Measurements from ENCODE around the gene B3GALT6.
"Not testable (repeated sequence)": the region's sequence is repeated elsewhere in the genome, so short reads cannot be mapped to it uniquely, and the experiment has no call there.

Gene B3GALT6

GRCh38 chr1:1242461-1243265 is 10.6 kb downstream of the B3GALT6 start:
- in situ Hi-C loops (cut with HindIII; ENCODE audit: low sequenced_read_pairs) = no loop called here

GRCh38 chr1:1243266-1243660 is 11.2 kb downstream of the B3GALT6 start:
- in situ Hi-C loops (cut with HindIII; ENCODE audit: low sequenced_read_pairs) = no loop called here

- in situ Hi-C loops (cut with HindIII; ENCODE audit: low sequenced_read_pairs) = no loop called here
Measured at GRCh38 chr1:1243807-1244191, 11.8 kb downstream of the B3GALT6 start.

DNA sequence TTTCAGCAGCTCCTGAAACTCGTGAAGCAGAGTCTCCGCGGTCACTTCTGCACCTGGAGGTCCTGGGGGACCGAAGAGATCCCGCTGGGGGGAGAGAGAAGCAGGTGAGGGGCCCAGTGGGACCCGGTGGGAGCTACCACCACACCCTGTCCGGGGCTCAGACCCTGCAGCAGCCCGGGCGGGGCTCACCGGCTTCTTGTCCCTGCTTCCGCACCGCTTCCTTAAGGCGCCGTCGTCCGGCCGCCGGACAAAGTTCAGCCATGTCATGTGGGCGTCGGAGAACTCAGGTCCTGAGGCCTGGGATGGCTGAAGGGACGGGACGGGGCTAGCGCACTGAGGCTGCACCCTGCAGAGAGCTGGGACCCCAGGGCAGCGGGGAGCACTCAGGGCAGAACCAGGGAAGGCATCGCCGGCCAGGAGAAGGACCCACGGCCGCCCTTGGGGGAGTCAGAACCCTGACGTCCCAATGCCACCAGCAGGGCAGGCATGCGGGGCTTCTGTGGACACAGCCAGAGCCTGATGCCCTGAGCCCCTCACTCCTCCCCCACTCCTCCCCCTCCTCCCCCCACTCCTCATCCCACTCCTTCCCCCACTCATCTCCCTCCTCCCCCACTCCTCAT is 12.3 kb downstream of the B3GALT6 start:
- in situ Hi-C loops (cut with HindIII; ENCODE audit: low sequenced_read_pairs) = no loop called here

DNA sequence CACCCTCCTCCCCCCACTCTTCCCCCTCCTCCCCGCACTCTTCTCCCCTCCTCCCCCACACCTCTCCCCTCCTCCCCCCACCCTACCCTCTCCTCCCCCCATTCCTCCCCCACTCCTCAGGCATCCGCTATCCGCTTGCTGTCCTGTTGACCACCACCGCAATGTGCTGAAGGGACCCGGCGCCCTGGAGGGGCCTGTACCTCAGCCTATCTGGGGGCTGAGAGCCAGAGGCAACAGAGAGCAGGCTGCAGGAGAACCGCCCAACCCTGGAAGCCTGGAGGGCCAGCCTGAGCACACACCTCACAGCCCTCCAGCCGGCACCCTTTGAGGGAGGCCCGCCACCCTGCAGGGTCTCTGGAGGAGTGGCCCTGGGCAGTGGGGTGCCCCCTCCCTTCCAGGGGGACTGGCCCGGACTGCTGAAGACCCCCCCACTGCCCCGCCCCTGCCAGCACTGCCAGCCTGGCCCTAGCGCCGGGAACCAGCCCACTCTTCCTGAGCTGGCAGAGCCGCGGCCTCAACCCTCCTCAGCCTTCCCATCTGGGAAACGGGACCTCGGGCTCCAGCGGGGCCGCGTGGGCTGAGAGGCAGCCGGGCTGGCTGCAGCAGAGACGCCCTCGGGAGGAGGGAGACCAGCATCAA is 13.3 kb downstream of the B3GALT6 start:
- in situ Hi-C loops (cut with HindIII; ENCODE audit: low sequenced_read_pairs) = no loop called here

- in situ Hi-C loops (cut with HindIII; ENCODE audit: low sequenced_read_pairs) = no loop called here
Measured at GRCh38 chr1:1245817-1246576, 14.0 kb downstream of the B3GALT6 start.

DNA sequence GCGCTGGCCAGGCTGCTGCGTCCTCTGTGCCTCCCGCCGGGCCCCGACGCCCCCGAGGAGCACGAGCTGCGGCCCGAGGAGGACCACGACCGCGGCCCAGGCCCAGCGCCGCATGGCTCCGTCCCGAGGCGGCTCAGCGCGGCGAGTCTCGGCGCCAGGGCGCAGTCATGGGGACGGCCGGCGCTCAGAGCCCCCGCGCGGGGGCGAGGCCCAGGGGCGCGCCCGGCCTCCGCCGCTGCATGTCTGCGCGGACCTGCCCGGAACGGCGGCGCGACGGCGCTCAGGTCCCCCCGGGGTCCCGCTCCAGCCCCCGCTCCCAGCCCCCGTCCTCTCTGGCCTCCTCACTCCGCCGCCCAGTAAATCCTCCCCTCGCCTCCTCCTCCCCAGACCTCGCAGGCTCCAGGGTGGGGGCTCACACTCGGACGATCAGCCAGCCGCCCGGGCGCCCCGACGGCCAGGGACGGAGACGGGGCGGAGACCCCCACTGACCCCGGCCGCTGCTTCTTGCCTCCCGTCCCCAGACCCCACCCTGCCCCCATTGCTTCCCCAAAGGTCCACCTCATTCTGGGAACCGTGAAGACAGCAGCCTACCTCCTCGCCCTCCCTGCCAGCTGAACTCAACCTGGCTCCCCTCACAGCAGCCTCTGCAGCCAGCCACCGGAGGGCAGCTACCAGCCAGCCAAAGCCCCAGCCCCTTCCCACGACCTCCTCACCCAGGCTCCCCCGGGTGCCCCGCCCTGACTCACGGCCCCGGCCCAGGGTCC is 14.7 kb downstream of the B3GALT6 start, which contains the start of gene C1QTNF12:
Gene C1QTNF12 (minus strand): TSS at position 146 of the 764 bp plus-strand sequence. CDS start 32 bp downstream, at position 114.
- in situ Hi-C loops (cut with HindIII; ENCODE audit: low sequenced_read_pairs) = no loop called here

DNA sequence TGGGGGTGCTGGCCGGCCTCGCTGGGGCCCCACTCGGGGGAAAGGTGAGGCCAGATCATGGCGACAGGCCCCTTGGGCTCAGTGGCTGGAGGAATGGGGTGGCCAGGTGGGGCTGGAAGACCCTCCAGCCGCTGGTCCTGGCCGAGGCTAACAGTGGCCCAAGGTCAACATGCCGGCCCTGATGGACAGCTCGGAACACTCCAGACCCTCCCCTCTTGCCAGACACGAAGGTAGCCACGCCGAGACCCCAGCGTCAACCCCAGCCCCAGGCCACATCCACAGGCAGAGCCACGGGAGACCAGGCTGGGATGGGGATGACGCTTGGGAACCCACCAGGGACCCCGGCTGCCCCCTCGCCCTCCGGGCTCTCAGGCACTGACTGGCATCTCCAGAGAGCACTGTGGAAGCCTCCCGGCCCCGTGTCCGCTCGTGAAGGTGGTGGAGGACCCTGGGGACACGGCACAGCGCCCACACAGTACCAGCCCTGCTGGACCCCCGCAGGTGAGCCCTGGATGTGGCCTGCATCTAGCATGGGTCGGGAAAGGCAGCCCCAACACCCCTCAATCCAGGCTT is 15.4 kb downstream of the B3GALT6 start:
- in situ Hi-C loops (cut with HindIII; ENCODE audit: low sequenced_read_pairs) = no loop called here

GRCh38 chr1:1248009-1248913 is 16.2 kb downstream of the B3GALT6 start:
- in situ Hi-C loops (cut with HindIII; ENCODE audit: low sequenced_read_pairs) = not testable (repeated sequence)

DNA sequence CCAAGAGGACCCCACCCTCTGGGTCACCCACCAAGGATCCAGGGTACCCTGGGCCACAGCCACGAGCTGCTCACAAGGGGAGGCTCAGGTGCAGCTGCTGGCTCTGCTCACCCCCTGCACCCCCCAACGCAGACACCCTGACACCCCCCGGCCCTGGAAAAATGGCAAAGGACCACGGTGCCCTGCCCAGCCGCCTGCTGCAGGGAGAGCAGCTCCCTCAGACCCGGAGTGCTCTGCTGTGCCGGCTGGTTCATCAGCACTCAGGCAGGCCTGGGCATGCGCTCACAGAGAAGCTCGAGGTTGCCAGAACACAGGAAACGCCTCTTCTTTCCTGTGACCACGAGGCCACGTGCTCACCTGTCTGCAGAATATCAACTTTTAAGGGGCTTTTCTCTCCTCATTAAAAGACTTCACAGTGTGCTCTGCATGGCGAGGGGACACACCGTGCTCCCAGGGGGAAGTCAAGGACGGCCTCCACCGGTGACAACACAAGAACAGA is 18.8 kb downstream of the B3GALT6 start:
- in situ Hi-C loops (cut with HindIII; ENCODE audit: low sequenced_read_pairs) = no loop called here

- in situ Hi-C loops (cut with HindIII; ENCODE audit: low sequenced_read_pairs) = no loop called here
Measured at GRCh38 chr1:1253314-1253713, 21.3 kb downstream of the B3GALT6 start.

- in situ Hi-C loops (cut with HindIII; ENCODE audit: low sequenced_read_pairs) = no loop called here
Measured at GRCh38 chr1:1253972-1254666, 22.1 kb downstream of the B3GALT6 start.

- in situ Hi-C loops (cut with HindIII; ENCODE audit: low sequenced_read_pairs) = no loop called here
Measured at GRCh38 chr1:1254667-1254998, 22.6 kb downstream of the B3GALT6 start.

- in situ Hi-C loops (cut with HindIII; ENCODE audit: low sequenced_read_pairs) = no loop called here
Measured at GRCh38 chr1:1255078-1255477, 23.0 kb downstream of the B3GALT6 start.

DNA sequence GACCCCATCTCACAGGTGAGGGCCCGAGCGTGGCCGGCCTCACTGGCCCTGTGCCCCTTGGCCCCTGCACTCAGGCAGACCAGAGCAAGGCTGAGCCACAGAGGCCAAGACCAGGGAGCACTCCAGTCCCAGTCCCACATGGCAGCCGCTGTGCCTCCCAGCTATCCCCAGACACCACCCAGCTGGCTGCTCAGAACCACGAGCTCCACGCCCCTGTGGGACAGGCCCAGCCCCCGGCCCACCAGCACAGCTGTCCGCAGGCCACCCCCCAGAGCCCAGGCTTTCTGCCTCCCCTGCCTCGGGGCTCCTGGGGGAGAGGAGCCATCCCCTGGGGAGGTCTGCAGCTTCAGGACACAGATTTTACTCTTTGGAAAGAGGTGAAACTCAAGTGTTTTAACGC is 23.6 kb downstream of the B3GALT6 start:
- in situ Hi-C loops (cut with HindIII; ENCODE audit: low sequenced_read_pairs) = no loop called here

GRCh38 chr1:1256956-1257871 is 25.2 kb downstream of the B3GALT6 start:
- in situ Hi-C loops (cut with HindIII; ENCODE audit: low sequenced_read_pairs) = no loop called here

- in situ Hi-C loops (cut with HindIII; ENCODE audit: low sequenced_read_pairs) = no loop called here
Measured at GRCh38 chr1:1259119-1259488, 27.1 kb downstream of the B3GALT6 start.

Measured in endothelial cell of hepatic sinusoid (primary cell).